GM18498 (cell line): ENCODE data around the gene F7.

Experiments
- ATAC-seq: cut with Tn5 transposase; IDR thresholded peaks from one replicate; pipeline ENCODE4 v1.9.1; 2021; ENCODE audit warnings: mild to moderate bottlenecking, moderate library complexity; ENCODE audit not compliant: unreplicated experiment

F7 gene

GRCh38 chr13:113116206-113116800, 10.7 kb downstream of the F7 start:
- no peak for ATAC-seq

- no peak for ATAC-seq
Measured at GRCh38 chr13:113116871-113117271, 11.3 kb downstream of the F7 start.

- no peak for ATAC-seq
Measured at GRCh38 chr13:113117335-113117872, 11.8 kb downstream of the F7 start.

- ATAC-seq, result no peak
Measured at GRCh38 chr13:113117911-113118260, 12.3 kb downstream of the F7 start.

GRCh38 chr13:113118261-113119021, 12.8 kb downstream of the F7 start:
- ATAC-seq, result no peak

- no peak for ATAC-seq
Measured at GRCh38 chr13:113119166-113119821, 13.7 kb downstream of the F7 start.

GRCh38 chr13:113119822-113120189, 14.2 kb downstream of the F7 start:
- ATAC-seq, result no peak

GRCh38 chr13:113120300-113121182, 14.9 kb downstream of the F7 start:
- no peak for ATAC-seq

- ATAC-seq, result no peak
Measured at GRCh38 chr13:113121183-113121927, 15.8 kb downstream of the F7 start.

GRCh38 chr13:113121928-113122471, 16.4 kb downstream of the F7 start:
- ATAC-seq, result no peak

GRCh38 chr13:113122550-113123225, 17.1 kb downstream of the F7 start, which contains the start of gene F10:
Gene F10 (plus strand): TSS chr13:113122799. CDS start chr13:113122856, 57 bp downstream.
- ATAC-seq, result no peak

GRCh38 chr13:113123226-113124201, 17.9 kb downstream of the F7 start:
- ATAC-seq, result no peak

- no peak for ATAC-seq
Measured at GRCh38 chr13:113124211-113124970, 18.8 kb downstream of the F7 start.

GRCh38 chr13:113125506-113126264, 20.1 kb downstream of the F7 start:
- no peak for ATAC-seq

GRCh38 chr13:113126265-113127150, 20.9 kb downstream of the F7 start:
- no peak for ATAC-seq

GRCh38 chr13:113129480-113129879, 23.9 kb downstream of the F7 start:
- ATAC-seq, result no peak
